PC-3 (cell line): Measurements from ENCODE around the gene ANAPC2. TPM values are rescaled to one million over a fixed set of nuclear protein-coding genes. Genes with fewer than 3 reads are reported as not detected.
A peak's percentile ranks its signal among the peaks of the same experiment; 100 is the strongest.

Experiments
- ATAC-seq: fragments of 200-7000 bp; cut with Tn5 transposase; 2 replicates; pipeline ENCODE4 v1.9.1; 2020; ENCODE audit warnings: mild to moderate bottlenecking, moderate library complexity
- BruUV-seq: library from RNA; stranded (reverse); fragments of 400-500 nt; replicated peaks from 2 replicates; lab custom pipeline; 2021; lab: Mats Ljungman, UMichigan
- CTCF ChIA-PET: fragments of 300-600 bp; sonication (Branson Sonifier 250); formaldehyde crosslinking; loops from one replicate; lab custom pipeline; 2022; ENCODE audit warnings: antibody characterized with exemption; lab: Charles Lee
- POLR2A ChIA-PET: fragments of 300-600 bp; sonication (Branson Sonifier 250); formaldehyde crosslinking; loops from one replicate; lab custom pipeline; 2022; ENCODE audit warnings: antibody characterized with exemption; ENCODE audit not compliant: unreplicated experiment; lab: Charles Lee
- DNase-seq: peaks from one replicate; pipeline ENCODE4 v3.0.0-alpha.2; 2015
- H2AFZ ChIP-seq: fragments of 300-600 bp; sonication (generic); 2 replicates; pipeline ENCODE4 v1.6.0; 2016; ENCODE audit warnings: antibody characterized with exemption, low read length
- H3F3A ChIP-seq: fragments of 300-600 bp; sonication (generic); one replicate; pipeline ENCODE4 v1.6.0; 2017; ENCODE audit warnings: antibody characterized with exemption, low read length, control low read depth, mild to moderate bottlenecking; ENCODE audit not compliant: unreplicated experiment
- H3K27ac ChIP-seq: fragments of 300-600 bp; sonication (generic); 2 replicates; pipeline ENCODE4 v1.5.1; 2016; ENCODE audit warnings: mild to moderate bottlenecking, low read length
- H3K27me3 ChIP-seq: fragments of 300-600 bp; sonication (generic); 2 replicates; pipeline ENCODE4 v1.6.1; 2016; ENCODE audit warnings: low read length, mixed read lengths
- H3K36me3 ChIP-seq: fragments of 300-600 bp; sonication (generic); 2 replicates; pipeline ENCODE4 v1.6.1; 2016; ENCODE audit warnings: low read depth, mixed run types, low read length, mixed read lengths
- H3K4me1 ChIP-seq: fragments of 300-600 bp; sonication (generic); 2 replicates; pipeline ENCODE4 v1.5.1; 2016; ENCODE audit warnings: low read length; ENCODE audit not compliant: insufficient read depth
- H3K4me2 ChIP-seq: fragments of 300-600 bp; sonication (generic); 2 replicates; pipeline ENCODE4 v1.6.0; 2016; ENCODE audit warnings: low read length
- H3K4me3 ChIP-seq: fragments of 300-600 bp; sonication (generic); 2 replicates; pipeline ENCODE4 v1.5.1; 2016; ENCODE audit warnings: mild to moderate bottlenecking, low read length, mixed read lengths
- H3K79me2 ChIP-seq: fragments of 300-600 bp; sonication (generic); 2 replicates; pipeline ENCODE4 v1.6.1; 2017; ENCODE audit warnings: low read length, mixed read lengths
- H3K9ac ChIP-seq: fragments of 300-600 bp; sonication (generic); 2 replicates; pipeline ENCODE4 v1.6.0; 2016; ENCODE audit warnings: mild to moderate bottlenecking, low read length
- H3K9me2 ChIP-seq: fragments of 300-600 bp; sonication (generic); replicated peaks from 2 replicates; pipeline ENCODE4 v1.6.1; 2016; ENCODE audit warnings: mixed run types, low read length, mixed read lengths
- H3K9me3 ChIP-seq: fragments of 300-600 bp; sonication (generic); 2 replicates; pipeline ENCODE4 v1.6.1; 2016; ENCODE audit warnings: low read length, mixed read lengths
- H4K20me1 ChIP-seq: fragments of 300-600 bp; sonication (generic); 2 replicates; pipeline ENCODE4 v1.6.1; 2016; ENCODE audit warnings: low read length, mixed read lengths
- EZH2 ChIP-seq: fragments of 300-600 bp; sonication (generic); IDR thresholded peaks from one replicate; pipeline ENCODE4 v1.6.1; 2017; ENCODE audit warnings: antibody characterized with exemption, mild to moderate bottlenecking, low read length; ENCODE audit not compliant: unreplicated experiment
- EZH2phosphoT487 ChIP-seq: fragments of 300-600 bp; sonication (generic); IDR thresholded peaks from 2 replicates; pipeline ENCODE4 v1.6.1; 2018; ENCODE audit warnings: mild to moderate bottlenecking, antibody characterized with exemption, low read length, borderline replicate concordance
- intact Hi-C: fragments of 100-400 bp; cut with micrococcal nuclease; formaldehyde crosslinking; loops from 2 replicates; pipeline ENCODE4 v1.9.0; 2023
- total RNA-seq: library from RNA; depleted of rRNA; stranded (reverse); fragments of >200 nt; gene quantifications from 2 replicates; pipeline ENCODE4 v1.2.3, GENCODE V29; 2014
- TF ChIP-seq, protein P1 (sequence below): fragments of 300-600 bp; sonication (generic); conservative IDR thresholded peaks from 2 replicates; pipeline ENCODE4 v1.5.1; 2017; ENCODE audit warnings: antibody characterized with exemption, low read depth, mild to moderate bottlenecking, low read length

Gene ANAPC2
- total RNA-seq, 1 experiment from 2014 or later: 21.6 TPM

DNA sequence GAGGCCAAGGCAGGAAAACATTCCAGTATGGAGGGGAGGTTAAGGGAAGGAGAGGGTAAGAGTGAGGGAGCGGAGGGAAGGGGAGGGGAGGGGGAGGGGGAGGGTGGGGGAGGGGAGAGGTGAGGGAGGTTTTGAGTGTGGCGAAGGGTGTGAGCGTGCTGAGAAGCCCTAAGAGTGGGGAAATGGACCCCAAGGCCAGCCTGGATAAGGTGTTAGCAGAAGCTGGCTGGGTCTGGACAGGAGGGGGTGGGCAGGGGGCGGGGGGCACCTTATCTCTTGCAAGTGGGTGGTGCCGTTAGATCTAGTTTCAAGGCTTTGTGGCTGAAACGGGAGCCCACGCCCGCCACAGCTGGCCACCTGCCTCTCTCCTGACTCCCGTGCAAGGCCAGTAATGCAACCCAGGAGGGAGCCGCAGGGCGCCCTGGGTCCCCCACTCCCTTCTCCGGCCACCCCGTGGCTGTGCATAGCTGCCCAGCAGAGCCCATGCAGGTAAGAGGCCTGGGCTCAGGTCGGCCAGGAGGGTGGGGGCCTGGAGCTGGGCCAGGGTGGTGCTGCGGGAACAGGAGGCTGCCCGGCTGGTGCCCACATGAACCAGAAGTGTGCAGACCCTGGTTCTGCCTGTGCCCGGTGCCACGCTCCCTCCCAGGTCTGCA lies 39.6 kb upstream of the ANAPC2 start:
- Histone ChIP-seq H3K36me3 (no peaks in the 10 kb centered on the region), H3K4me1 (peaks cover 40% of the 10 kb centered on the region), H3F3A (peaks cover 2% of the 10 kb centered on the region), H4K20me1 (no peaks in the 10 kb centered on the region), H3K9me3 (no peaks in the 10 kb centered on the region), H3K9ac (no peak overlapping the region; the same call in 1 of the 2 replicates), H3K9me2 (no peaks in the 10 kb centered on the region), H3K27me3 (no peaks in the 10 kb centered on the region), H3K27ac (peak overlapping the region; percentile 99), H2AFZ (no peak overlapping the region), H3K4me3 (no peak overlapping the region), H3K79me2 (peaks cover 19% of the 10 kb centered on the region), H3K4me2 (peak overlapping the region; percentile 88)
- intact Hi-C loops: loop anchor here (5.0 kb wide), 2 partner anchors 41 to 111 kb away; partner anchors contain the start of genes ANAPC2 and SSNA1
- POLR2A ChIA-PET: interaction anchor here (1.1 kb wide), 1 partner anchor 13 kb away, joined by 4 read pairs; the partner anchor contains the start of gene TUBB4B
- TF ChIP-seq, protein P1, sequence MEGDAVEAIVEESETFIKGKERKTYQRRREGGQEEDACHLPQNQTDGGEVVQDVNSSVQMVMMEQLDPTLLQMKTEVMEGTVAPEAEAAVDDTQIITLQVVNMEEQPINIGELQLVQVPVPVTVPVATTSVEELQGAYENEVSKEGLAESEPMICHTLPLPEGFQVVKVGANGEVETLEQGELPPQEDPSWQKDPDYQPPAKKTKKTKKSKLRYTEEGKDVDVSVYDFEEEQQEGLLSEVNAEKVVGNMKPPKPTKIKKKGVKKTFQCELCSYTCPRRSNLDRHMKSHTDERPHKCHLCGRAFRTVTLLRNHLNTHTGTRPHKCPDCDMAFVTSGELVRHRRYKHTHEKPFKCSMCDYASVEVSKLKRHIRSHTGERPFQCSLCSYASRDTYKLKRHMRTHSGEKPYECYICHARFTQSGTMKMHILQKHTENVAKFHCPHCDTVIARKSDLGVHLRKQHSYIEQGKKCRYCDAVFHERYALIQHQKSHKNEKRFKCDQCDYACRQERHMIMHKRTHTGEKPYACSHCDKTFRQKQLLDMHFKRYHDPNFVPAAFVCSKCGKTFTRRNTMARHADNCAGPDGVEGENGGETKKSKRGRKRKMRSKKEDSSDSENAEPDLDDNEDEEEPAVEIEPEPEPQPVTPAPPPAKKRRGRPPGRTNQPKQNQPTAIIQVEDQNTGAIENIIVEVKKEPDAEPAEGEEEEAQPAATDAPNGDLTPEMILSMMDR: no peak
- TF ChIP-seq EZH2: no peak
- TF ChIP-seq EZH2phosphoT487: no peak
- CTCF ChIA-PET: interaction anchor here (1.0 to 1.1 kb wide), 3 partner anchors 9 to 71 kb away, joined by 3 to 4 read pairs (median 3); no protein-coding TSS in a partner anchor
- no TSS peak for BruUV-seq
- DNase-seq (no peak), ATAC-seq (no peak)

DNA sequence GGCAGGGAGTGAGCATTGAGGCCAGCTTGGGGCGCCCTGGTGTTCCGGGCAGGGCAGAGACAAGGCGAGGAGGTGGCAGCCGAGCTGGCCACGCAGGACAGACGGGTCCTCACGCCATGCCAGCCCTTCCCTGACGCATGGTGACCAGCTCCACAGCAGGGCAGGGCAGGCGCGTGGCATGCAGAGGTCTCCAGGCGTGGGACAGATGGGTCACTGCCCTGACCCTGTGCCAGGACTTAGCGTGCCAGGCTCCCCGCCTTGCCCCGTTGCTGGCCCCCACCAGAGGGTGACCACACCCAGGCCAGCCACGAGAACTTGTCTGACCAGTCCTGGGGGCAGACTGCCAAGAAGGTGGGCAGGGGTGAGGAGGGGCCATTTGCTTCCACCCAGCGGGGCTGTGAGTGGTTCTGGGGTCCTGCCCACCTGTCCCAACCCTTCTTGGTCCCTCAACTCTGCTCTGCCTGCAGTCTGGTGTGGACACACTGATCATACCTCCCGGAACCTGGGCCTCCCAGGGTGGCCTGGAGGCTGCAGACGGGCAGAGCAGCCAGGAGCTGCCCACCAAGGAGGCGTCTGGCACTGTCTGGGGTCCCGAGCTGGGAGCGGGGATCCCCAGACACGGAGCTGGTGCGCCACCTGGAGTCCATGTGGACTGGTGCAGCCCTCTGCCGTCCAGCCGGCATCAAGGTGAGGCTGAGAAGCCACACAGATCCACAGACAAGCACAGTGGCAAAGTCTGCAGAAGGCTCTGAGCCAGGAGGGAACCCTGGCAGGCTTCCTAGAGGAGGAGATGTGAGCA lies 38.9 kb upstream of the ANAPC2 start, which contains the start of gene RNF224:
RNF224 (plus strand) TSS at position 449 of the 799 bp plus-strand sequence. CDS start 834 bp downstream, outside the sequence.
- no peak for TF ChIP-seq EZH2
- TF ChIP-seq, protein P1: peak; percentile 84
- TF ChIP-seq EZH2phosphoT487: peak; percentile 93
- H3K36me3 ChIP-seq: no peaks in the 10 kb centered on the region
- ChIA-PET CTCF (interaction anchor here (0.6 to 1.1 kb wide), 5 partner anchors 9 to 638 kb away, joined by 3 to 5 read pairs (median 3); partner anchors contain the start of genes ANAPC2 and SSNA1), POLR2A (interaction anchor here (0.6 to 1.2 kb wide), 3 partner anchors 10 to 14 kb away, joined by 3 to 4 read pairs (median 4); partner anchors contain the start of gene TUBB4B)
- H3K4me3 ChIP-seq: peak within 1 kb of the TSS; percentile 59
- peak within 1 kb of the TSS; percentile 88 for H3K4me2 ChIP-seq
- H3K4me1 ChIP-seq: peaks cover 40% of the 10 kb centered on the region
- peaks cover 19% of the 10 kb centered on the region for H3K79me2 ChIP-seq
- ATAC-seq (peak; percentile 50), DNase-seq (peak; percentile 87)
- intact Hi-C loops: loop anchor here (5.0 kb wide), 2 partner anchors 40 to 110 kb away; partner anchors contain the start of genes ANAPC2 and SSNA1
- H3K9ac ChIP-seq: peak within 1 kb of the TSS; percentile 83
- H4K20me1 ChIP-seq: no peaks in the 10 kb centered on the region
- H3K27me3 ChIP-seq: no peaks in the 10 kb centered on the region
- no peaks in the 10 kb centered on the region for H3K9me3 ChIP-seq
- peak within 1 kb of the TSS; percentile 99 for H3K27ac ChIP-seq
- H2AFZ ChIP-seq: 0 out of 2 replicates have a peak within 1 kb of the TSS, but pooled peaks have one; percentile 42
- H3F3A ChIP-seq: peaks cover 2% of the 10 kb centered on the region
- H3K9me2 ChIP-seq: no peaks in the 10 kb centered on the region
- no TSS peak for BruUV-seq
